HUES6 (cell line): ENCODE measurements around the gene TMC6.

Experiments used
- H3K27ac ChIP-seq: 2 replicates; pipeline ENCODE4 v1.7.0; 2013; ENCODE audit warnings: low read depth, mild to moderate bottlenecking, low read length, inconsistent platforms
- H3K27me3 ChIP-seq: 2 replicates; pipeline ENCODE4 v1.6.1; 2013; ENCODE audit warnings: low read length; ENCODE audit not compliant: control insufficient read depth, insufficient read depth
- H3K36me3 ChIP-seq: 2 replicates; pipeline ENCODE4 v1.6.1; 2013; ENCODE audit warnings: low read length; ENCODE audit not compliant: control insufficient read depth, insufficient read depth
- H3K4me1 ChIP-seq: 2 replicates; pipeline ENCODE4 v1.6.1; 2013; ENCODE audit warnings: low read length; ENCODE audit not compliant: control insufficient read depth, insufficient read depth
- H3K4me3 ChIP-seq: 2 replicates; pipeline ENCODE4 v1.5.1; 2013; ENCODE audit warnings: low read depth, low read length
- H3K9ac ChIP-seq: one replicate; pipeline ENCODE4 v1.6.1; 2013; ENCODE audit warnings: mild to moderate bottlenecking, low read length
- H3K9me3 ChIP-seq: 2 replicates; pipeline ENCODE4 v1.6.1; 2013; ENCODE audit warnings: low read depth, low read length; ENCODE audit not compliant: control insufficient read depth, insufficient read depth

Gene TMC6

GRCh38 chr17:78132767-78133178 is 4.2 kb upstream of the TMC6 start:
- Histone ChIP-seq H3K9ac (no peak overlapping the region), H3K27ac (no peak overlapping the region), H3K4me1 (peaks cover 42% of the 10 kb centered on the region), H3K36me3 (no peaks in the 10 kb centered on the region), H3K4me3 (no peak overlapping the region), H3K9me3 (no peaks in the 10 kb centered on the region), H3K27me3 (peaks cover 27% of the 10 kb centered on the region)

GRCh38 chr17:78132084-78132676 is 3.6 kb upstream of the TMC6 start:
- Histone ChIP-seq H3K9ac (no peak overlapping the region), H3K9me3 (no peaks in the 10 kb centered on the region), H3K36me3 (no peaks in the 10 kb centered on the region), H3K27ac (no peak overlapping the region), H3K4me3 (peak overlapping the region; percentile 43), H3K27me3 (peaks cover 27% of the 10 kb centered on the region), H3K4me1 (peaks cover 40% of the 10 kb centered on the region)

- H3K27ac ChIP-seq, result no peak overlapping the region
- H3K4me3 ChIP-seq, result peak overlapping the region; percentile 43
- no peaks in the 10 kb centered on the region for H3K9me3 ChIP-seq
- H3K27me3 ChIP-seq, result peaks cover 27% of the 10 kb centered on the region
- H3K36me3 ChIP-seq, result no peaks in the 10 kb centered on the region; the same call in 1 of the 2 replicates
- peaks cover 48% of the 10 kb centered on the region for H3K4me1 ChIP-seq
- H3K9ac ChIP-seq, result no peak overlapping the region
Observed at GRCh38 chr17:78131172-78132083, 2.9 kb upstream of the TMC6 start.

- Histone ChIP-seq H3K4me1 (peaks cover 54% of the 10 kb centered on the region), H3K9ac (no peak within 1 kb of the TSS), H3K27me3 (peaks cover 27% of the 10 kb centered on the region), H3K36me3 (peaks cover 8% of the 10 kb centered on the region), H3K9me3 (no peaks in the 10 kb centered on the region), H3K27ac (no peak within 1 kb of the TSS), H3K4me3 (peak within 1 kb of the TSS; percentile 43)
Observed at GRCh38 chr17:78130437-78131101, 2.0 kb upstream of the TMC6 start, which contains the start of gene TMC8. TSS of gene TMC8 (plus strand) at chr17:78130771. CDS start at chr17:78131589, 818 bp downstream.

GRCh38 chr17:78130090-78130436 is 1.5 kb upstream of the TMC6 start:
- no peak overlapping the region for H3K27ac ChIP-seq
- no peak overlapping the region for H3K9ac ChIP-seq
- peaks cover 54% of the 10 kb centered on the region for H3K4me1 ChIP-seq
- H3K4me3 ChIP-seq, result no peak overlapping the region
- no peaks in the 10 kb centered on the region for H3K9me3 ChIP-seq
- H3K36me3 ChIP-seq, result peaks cover 14% of the 10 kb centered on the region
- H3K27me3 ChIP-seq, result peaks cover 27% of the 10 kb centered on the region

- H3K27ac ChIP-seq, result no peak overlapping the region
- H3K4me1 ChIP-seq, result peaks cover 54% of the 10 kb centered on the region
Observed at GRCh38 chr17:78129351-78130089, 965 bp upstream of the TMC6 start.

GRCh38 chr17:78127888-78128550 is 536 bp downstream of the TMC6 start:
- H3K27me3 ChIP-seq, result peaks cover 16% of the 10 kb centered on the region
- H3K4me1 ChIP-seq, result peaks cover 47% of the 10 kb centered on the region
- peak overlapping the region; percentile 88 for H3K9ac ChIP-seq
- H3K27ac ChIP-seq, result peak overlapping the region; percentile 87; the same call in 1 of the 2 replicates
- H3K9me3 ChIP-seq, result no peaks in the 10 kb centered on the region
- H3K4me3 ChIP-seq, result peak overlapping the region; percentile 94
- H3K36me3 ChIP-seq, result peaks cover 33% of the 10 kb centered on the region

More at GRCh38 chr17:78129351-78130089, 965 bp upstream of the TMC6 start:
- Histone ChIP-seq H3K4me3 (peak overlapping the region; percentile 57), H3K9me3 (no peaks in the 10 kb centered on the region), H3K27me3 (peaks cover 27% of the 10 kb centered on the region), H3K9ac (no peak overlapping the region), H3K36me3 (peaks cover 19% of the 10 kb centered on the region)

- Histone ChIP-seq H3K27ac (peak overlapping the region; percentile 87; the same call in 1 of the 2 replicates), H3K4me1 (peaks cover 40% of the 10 kb centered on the region), H3K9me3 (no peaks in the 10 kb centered on the region), H3K4me3 (peak overlapping the region; percentile 94), H3K27me3 (peaks cover 9% of the 10 kb centered on the region), H3K36me3 (peaks cover 40% of the 10 kb centered on the region), H3K9ac (peak overlapping the region; percentile 79)
Observed at GRCh38 chr17:78127239-78127887, 1.2 kb downstream of the TMC6 start.

- H3K9ac ChIP-seq, result peak overlapping the region; percentile 79
- peak overlapping the region; percentile 87; the same call in 1 of the 2 replicates for H3K27ac ChIP-seq
- H3K27me3 ChIP-seq, result peaks cover 8% of the 10 kb centered on the region; the same call in 1 of the 2 replicates
- H3K36me3 ChIP-seq, result peaks cover 45% of the 10 kb centered on the region
- H3K4me3 ChIP-seq, result peak overlapping the region; percentile 94
- H3K9me3 ChIP-seq, result no peaks in the 10 kb centered on the region
- H3K4me1 ChIP-seq, result peaks cover 40% of the 10 kb centered on the region
Observed at GRCh38 chr17:78126895-78127238, 1.7 kb downstream of the TMC6 start.
